GM19238 (cell line): ENCODE measurements around the gene ZNF697.
"Not testable (repeated sequence)": the region's sequence is repeated elsewhere in the genome, so short reads cannot be mapped to it uniquely, and the experiment has no call there.

Source experiments
- DNase-seq: peaks from one replicate; pipeline ENCODE4 v3.0.0; 2011; ENCODE audit warnings: low spot score; ENCODE audit not compliant: insufficient read length

Gene ZNF697

DNA sequence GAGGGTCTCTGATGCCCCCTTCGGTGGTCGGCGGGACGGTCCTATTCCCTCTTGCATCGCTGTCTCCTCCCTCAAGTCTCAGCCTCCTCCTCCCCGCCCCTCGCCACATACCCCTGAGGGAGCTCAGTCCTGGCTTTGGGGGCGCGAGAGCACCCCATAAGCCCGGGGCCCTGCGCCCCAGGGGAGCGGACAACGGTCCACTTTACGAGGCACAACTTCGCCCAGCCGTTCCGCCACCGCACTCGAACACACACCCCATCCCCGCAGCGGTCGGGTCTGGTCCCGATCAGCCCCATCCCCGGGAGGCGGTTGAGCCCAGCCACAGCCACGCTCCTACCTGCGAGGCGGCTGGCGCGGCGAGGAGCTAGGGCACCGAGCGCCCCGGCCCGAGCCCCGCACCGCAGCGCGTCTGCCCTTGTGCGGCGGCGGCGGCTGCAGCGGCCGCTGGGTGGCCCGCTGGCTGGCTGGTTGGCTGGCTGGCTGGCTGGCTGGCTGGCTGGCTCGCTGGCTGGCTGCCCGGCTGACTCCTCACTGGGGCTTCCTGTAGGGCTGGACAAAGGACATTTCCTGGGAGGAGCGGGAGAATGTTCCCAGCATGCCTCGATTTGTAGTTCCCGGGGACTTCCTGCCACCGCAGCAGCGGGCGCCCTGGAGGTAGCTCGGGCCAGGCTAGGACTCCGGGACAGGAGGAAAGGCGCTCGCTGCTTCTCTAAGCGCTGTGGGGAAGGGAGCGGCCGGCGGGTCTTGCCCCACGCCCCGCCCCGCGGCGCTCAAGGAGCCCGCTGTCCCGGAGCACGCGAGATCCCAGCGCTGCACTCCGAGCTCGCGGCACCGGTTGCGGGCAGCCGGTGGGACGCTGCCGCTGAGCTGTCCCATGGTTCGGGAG is at the start of gene ZNF697:
Gene ZNF697, minus strand, starts transcription at position 533 of the 886 bp plus-strand sequence. CDS start 22,166 bp downstream, outside the sequence.
- peak; percentile 76 for DNase-seq

DNA sequence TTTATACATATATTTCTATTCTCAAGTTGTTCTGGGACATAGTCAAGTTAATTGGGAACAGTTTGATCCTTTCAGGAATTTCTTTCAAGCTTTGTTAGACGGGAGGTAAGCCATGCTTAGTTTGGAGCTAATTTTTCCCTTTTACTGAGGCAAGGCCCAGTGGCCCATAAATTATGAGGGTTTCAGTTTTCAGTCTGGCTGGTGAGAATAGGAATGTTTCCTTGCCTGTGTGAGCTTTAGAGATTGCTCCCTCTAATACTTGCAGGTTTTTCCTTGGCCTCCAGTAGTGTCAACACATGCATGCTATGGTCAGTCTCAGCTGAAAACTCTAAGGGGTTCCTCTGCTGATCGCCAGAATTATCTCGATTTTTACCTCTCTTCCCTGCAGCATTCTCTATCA is 49.5 kb upstream of the ZNF697 start:
- no peak for DNase-seq

DNA sequence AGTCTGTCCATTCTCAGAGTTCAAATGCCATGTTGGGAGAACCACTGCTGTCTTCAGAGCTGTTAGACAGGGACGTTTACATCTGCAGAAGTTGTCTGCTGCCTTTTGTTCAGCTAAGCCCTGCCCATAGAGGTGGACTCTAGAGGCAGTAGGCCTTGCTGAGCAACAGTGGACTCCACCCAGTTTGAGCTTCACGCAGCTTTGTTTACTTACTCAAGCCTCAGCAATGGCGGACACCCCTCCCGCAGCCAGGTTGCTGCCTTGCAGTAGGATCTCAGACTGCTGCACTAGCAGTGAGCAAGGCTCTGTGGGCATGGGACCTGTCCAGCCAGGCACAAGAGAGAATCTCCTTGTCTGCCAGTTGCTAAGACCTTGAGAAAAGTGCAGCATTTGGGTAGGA is 48.8 kb upstream of the ZNF697 start:
- not testable (repeated sequence) for DNase-seq

GRCh38 chr1:119689511-119689910 is 41.4 kb upstream of the ZNF697 start:
- no peak for DNase-seq

DNA sequence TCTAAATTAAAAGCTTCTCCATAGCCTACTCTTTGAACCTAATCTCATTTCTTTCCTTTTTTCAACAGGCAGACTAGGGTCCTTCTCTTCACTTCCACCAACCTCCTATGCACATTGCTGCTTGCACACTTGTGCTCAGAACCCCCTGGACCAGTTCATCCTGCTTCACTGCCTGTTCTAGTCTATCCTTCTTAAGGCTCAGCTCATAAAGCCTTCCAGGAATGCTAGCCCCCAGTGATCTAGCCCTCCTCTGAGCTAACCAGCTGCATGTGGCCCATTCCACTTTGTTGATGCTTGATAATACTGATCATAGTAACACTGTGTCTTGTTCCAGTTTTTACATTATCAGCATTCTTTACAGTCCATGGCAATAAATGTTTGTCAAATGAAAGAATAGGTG is 40.7 kb upstream of the ZNF697 start:
- no peak for DNase-seq

GRCh38 chr1:119687434-119688079 is 39.5 kb upstream of the ZNF697 start:
- DNase-seq: no peak

DNA sequence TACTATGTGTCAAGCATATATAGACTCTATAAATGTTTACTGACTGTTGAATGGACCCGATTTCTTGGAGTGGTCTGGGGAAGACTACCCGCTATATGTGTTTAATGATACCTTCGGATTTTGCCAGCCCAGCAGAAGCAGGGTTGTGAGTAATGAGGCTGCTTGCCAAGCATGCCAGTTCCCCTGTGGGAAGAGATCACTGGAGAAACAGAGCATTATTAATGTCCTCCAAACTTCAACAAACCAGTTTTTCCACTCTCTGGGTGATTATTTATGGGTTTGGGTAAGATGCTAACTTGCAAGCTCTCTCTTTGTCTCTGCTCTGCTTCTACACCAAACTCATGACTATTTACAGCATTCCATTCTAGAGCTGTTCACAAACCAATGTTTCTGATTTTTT is 38.6 kb upstream of the ZNF697 start:
- no peak for DNase-seq

DNA sequence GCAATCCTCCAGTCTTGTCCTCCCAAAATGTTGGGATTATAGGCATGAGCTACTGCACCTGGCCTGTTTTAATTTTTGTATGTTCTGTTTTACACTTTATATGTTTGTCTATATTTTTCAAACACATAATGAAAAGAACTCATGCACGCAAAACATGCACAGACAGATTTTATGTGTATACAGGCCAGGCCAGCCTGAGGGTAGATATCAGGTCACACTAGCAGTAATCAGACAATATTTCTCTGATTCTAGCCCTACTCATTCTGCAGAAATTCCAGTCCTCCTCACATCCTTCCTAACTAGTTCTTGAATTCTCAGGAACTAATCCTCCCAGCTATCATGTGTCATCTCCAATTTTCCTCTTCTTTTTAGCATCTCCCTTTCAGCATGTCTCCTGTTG is 35.8 kb upstream of the ZNF697 start:
- no peak for DNase-seq

DNA sequence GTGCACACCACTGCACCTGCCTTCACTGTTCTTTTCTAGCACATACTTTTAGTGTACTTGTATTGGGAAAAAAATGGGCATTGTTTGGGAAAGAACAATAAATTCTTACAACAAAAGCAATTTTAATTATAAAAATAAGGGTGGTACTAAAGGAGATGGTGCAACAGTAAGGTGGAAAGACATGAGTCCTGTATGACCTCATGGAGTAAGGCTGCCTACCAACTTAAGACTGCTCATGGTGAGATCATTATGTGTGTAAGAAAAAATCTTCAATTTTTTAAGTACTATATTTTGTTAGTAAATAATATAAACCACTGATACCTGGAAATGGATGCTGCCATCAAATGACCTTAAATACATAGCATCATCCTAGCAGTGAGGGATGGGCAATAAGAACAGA is 34.1 kb upstream of the ZNF697 start:
- DNase-seq: no peak

DNA sequence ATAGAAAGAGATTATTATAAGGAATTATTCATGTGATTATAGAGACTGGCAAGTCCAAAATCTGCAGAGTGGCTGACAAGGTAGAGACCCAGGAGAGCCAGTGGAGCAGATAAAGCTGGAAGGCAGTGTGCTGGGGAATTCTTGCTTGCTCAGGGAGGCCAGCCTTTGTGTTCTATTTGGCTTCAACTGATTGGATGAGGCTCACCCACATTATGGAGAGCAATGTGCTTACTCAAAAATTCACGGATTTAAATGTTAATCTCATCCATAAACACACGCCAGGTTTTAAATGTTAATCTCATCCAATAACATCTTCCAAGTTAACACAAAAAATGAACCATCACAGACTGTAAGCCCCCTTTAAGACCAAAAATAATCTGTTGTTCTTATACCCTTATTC is 33.5 kb upstream of the ZNF697 start:
- DNase-seq: no peak

DNA sequence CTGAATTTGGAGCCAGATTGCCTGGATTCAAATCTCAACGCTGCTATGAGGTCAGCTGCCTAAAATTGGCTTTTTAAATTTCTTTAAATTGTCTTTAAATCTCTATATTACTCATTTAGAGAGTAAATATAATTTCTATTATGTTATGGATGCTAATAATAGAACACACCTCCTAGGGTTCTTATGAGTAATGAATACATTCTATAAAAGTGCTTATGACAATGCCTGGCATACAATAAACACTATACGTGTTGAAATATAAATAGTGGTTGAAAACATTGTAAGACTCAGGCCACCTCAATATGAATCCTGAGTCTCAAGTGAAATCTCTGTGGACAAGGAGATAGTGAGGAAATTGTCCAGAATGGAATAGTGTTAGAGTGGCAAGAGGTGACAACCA is 32.7 kb upstream of the ZNF697 start:
- DNase-seq: no peak

DNA sequence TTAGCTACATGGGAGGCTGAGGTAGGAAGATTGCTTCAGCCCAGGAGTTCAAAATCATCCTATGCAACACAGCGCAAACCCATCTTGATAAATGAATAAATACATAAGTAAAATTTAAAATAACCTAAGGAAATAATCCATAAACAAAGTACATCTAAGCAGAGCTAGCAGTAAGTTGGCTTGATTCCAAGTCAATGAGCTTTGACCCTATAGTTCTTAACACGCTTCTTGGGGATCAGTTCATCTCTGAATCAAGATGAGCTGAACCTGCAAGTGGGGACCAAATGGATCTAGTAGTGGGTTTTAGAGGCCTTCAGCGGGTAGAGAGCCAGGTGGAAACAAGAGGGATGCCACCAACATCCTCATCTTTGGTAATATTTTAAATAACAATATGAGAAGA is 32.1 kb upstream of the ZNF697 start:
- no peak for DNase-seq

DNA sequence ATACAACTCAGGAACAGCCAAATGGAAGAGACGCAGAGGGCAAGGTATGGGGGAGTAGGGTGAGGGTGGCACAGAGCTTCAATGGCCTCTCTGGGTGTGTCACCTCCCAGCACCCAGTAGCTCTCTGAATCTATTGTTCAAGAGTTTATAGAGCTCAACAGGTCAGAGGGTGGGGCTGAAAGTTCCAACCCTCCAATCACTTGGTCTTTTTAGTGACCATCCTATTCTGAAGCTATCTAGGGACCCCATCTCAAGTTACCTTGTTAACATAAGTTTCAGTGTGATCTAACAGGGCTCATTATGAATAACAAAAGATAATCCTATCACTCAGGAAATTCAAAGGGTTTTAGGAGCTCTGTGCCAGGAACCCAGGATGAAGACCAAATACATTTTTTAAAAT is 31.2 kb upstream of the ZNF697 start:
- DNase-seq: no peak

GRCh38 chr1:119676571-119677206 is 28.6 kb upstream of the ZNF697 start:
- no peak for DNase-seq

DNA sequence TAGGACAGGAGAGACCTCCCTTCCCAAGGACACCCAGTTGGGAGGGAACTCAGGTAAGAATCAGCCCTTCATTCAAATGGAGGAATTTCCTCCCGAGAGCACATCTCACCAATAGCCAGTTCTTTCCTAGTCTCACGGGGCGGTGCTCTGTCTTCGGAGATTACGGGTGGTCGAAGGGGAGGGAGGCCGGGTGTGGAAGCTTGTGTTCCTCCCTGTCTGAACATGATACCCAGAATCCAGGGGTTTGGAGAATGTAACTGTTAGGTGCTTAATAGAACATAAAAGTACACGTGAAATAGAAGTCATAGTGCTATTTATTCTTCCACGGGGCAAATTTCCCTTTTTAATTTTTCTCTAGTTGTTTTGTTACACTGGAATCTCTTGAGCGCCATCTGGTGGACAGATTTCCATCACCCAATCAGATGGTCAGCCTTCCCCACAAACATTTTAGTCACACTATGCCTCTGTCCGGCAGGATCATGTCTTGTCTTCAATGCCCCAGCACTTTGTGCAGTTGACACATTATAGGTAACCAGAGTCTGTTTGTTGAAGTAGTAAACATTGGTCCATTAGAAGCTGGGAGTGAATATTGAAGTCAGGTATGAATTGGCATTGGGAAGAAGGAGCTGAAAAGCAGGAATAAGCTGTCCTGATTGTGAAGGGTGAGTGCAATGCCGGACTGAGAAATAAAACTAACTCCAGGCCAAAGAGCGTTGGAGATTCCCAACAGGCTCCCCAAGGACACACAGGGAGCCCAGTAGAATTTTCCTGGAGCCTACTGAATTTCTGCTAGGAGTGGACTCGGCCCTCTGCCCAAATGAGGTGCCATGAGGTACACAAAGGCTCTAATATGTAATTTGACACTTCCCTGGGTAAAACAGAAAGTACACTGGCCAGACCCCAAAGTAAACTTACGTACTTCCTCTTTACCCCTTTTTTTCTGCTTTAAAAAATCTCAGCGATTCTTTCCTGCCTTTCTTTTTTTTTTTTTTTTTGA is 27.6 kb upstream of the ZNF697 start:
- peak; percentile 44 for DNase-seq

GRCh38 chr1:119674835-119675289 is 26.8 kb upstream of the ZNF697 start:
- DNase-seq: no peak

- no peak for DNase-seq
These were observed 26.1 kb upstream of the ZNF697 start for GRCh38 chr1:119674111-119674526.

- no peak for DNase-seq
These were observed 25.3 kb upstream of the ZNF697 start for GRCh38 chr1:119673171-119673940.

GRCh38 chr1:119670898-119671297 is 22.8 kb upstream of the ZNF697 start:
- no peak for DNase-seq

DNA sequence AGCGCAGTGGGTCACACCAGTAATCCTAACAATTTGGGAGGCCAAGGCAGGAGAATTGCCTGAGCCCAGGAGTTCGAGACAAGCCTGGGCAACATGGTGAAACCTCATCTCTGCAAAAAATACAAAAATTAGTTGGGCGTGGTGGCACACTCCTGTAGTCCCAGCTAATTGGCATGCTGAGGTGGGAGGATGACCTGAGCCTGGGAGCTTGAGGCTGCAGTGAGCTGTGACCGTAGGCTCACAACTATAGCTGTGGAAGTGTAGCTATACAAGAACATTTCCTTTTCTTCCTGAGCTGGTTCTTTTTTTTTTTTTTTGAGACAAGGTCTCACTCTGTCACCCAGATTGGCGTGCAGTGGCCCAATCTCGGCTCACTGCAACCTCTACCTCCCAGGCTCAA is 19.1 kb upstream of the ZNF697 start:
- DNase-seq: no peak
